GM12865 (cell line): ENCODE results near the gene GASK1B.
A peak's percentile ranks its signal among the peaks of the same experiment; 100 is the strongest.

Source experiments
- DNase-seq: peaks from one replicate; pipeline ENCODE4 v3.0.0; 2010; ENCODE audit warnings: low read depth
- H3K4me3 ChIP-seq: 2 replicates; pipeline ENCODE4 v1.5.1; 2011; ENCODE audit warnings: mild to moderate bottlenecking, low read depth, low read length, control low read depth
- CTCF ChIP-seq: IDR thresholded peaks from 2 replicates; pipeline ENCODE4 v1.5.1; 2011; ENCODE audit warnings: low read length, control low read depth, low read depth, inconsistent platforms; ENCODE audit not compliant: insufficient read depth; ENCODE audit errors: missing control alignments

Gene GASK1B

GRCh38 chr4:158172261-158173258, at the start of gene GASK1B:
Gene GASK1B (minus strand): TSS chr4:158173025. CDS start chr4:158171375, 1,650 bp downstream.
- peak; percentile 33 for TF ChIP-seq CTCF
- no peak within 1 kb of the TSS for H3K4me3 ChIP-seq
- peak; percentile 35 for DNase-seq

- no peak overlapping the region for H3K4me3 ChIP-seq
- no peak for DNase-seq
- no peak for TF ChIP-seq CTCF
These were observed 46.8 kb upstream of the GASK1B start for GRCh38 chr4:158219623-158220022.

GRCh38 chr4:158217763-158218162, 44.9 kb upstream of the GASK1B start:
- no peak for DNase-seq
- no peak overlapping the region for H3K4me3 ChIP-seq
- no peak for TF ChIP-seq CTCF

- no peak overlapping the region for H3K4me3 ChIP-seq
- no peak for TF ChIP-seq CTCF
- no peak for DNase-seq
These were observed 42.0 kb upstream of the GASK1B start for GRCh38 chr4:158214856-158215255.

GRCh38 chr4:158213466-158213865, 40.6 kb upstream of the GASK1B start:
- TF ChIP-seq CTCF: no peak
- DNase-seq: no peak
- H3K4me3 ChIP-seq: no peak overlapping the region

GRCh38 chr4:158211222-158211621, 38.4 kb upstream of the GASK1B start:
- TF ChIP-seq CTCF: no peak
- DNase-seq: no peak
- no peak overlapping the region for H3K4me3 ChIP-seq
